ENCODE results near the gene PPP2CA.

DNA sequence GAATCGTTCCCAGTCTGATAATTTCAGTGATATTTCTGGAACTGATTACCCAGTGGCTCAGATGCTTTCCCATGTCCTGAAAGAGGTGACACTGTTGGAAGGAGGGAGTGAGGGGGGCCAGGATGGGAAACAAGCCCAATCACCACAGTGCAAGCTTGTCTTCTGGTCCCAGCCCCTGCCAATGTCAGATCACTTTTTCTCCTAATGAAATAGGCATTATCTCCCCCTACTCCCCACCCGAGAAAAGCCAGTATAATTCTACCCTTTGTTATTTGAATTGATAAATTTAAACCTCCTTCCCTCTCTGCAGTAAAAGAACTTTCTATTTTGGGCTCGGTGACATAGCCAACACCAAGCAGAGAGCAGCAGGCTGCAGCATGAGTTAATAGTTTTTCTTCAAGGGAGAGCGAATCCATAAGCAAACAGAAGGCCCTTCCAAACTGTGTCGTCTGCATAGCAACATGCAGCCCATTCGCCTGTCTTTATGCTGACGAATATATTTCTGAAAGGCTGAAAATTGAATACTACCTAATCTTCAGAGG is 14.6 kb upstream of the PPP2CA start:
- TF ChIP-seq, protein P1, sequence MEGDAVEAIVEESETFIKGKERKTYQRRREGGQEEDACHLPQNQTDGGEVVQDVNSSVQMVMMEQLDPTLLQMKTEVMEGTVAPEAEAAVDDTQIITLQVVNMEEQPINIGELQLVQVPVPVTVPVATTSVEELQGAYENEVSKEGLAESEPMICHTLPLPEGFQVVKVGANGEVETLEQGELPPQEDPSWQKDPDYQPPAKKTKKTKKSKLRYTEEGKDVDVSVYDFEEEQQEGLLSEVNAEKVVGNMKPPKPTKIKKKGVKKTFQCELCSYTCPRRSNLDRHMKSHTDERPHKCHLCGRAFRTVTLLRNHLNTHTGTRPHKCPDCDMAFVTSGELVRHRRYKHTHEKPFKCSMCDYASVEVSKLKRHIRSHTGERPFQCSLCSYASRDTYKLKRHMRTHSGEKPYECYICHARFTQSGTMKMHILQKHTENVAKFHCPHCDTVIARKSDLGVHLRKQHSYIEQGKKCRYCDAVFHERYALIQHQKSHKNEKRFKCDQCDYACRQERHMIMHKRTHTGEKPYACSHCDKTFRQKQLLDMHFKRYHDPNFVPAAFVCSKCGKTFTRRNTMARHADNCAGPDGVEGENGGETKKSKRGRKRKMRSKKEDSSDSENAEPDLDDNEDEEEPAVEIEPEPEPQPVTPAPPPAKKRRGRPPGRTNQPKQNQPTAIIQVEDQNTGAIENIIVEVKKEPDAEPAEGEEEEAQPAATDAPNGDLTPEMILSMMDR (IDR thresholded peaks at IDR 0.05), result no peak
- TF ChIP-seq NR3C1 (CRISPR knock-in tag; conservative IDR thresholded peaks at IDR 0.05; ENCODE audit: low read depth), result no peak

Measured in WTC11 (cell line).